ENCODE measurements around the gene GNB1.

Gene GNB1

GRCh38 chr1:1782399-1783221 lies 108.3 kb downstream of the GNB1 start:
- Histone ChIP-seq H3K9me3 (no peaks in the 10 kb centered on the region), H3K4me3 (peak overlapping the region; percentile 4; the same call in 1 of the 2 replicates), H3K27me3 (no peaks in the 10 kb centered on the region), H4K20me1 (peaks cover 55% of the 10 kb centered on the region), H3K36me3 (peaks cover 32% of the 10 kb centered on the region), H3K4me1 (peaks cover 87% of the 10 kb centered on the region), H3K27ac (peak overlapping the region; percentile 100), H3K9ac (peak overlapping the region; percentile 62), H3K4me2 (peak overlapping the region; percentile 97)
- no peak for TF ChIP-seq Cebpa-rat (IDR thresholded peaks at IDR 0.05)

- Histone ChIP-seq H3K4me3 (no peak overlapping the region), H3K4me2 (peak overlapping the region; percentile 97), H4K20me1 (peaks cover 54% of the 10 kb centered on the region), H3K4me1 (peaks cover 85% of the 10 kb centered on the region), H3K36me3 (peaks cover 21% of the 10 kb centered on the region), H3K27ac (peak overlapping the region; percentile 100), H3K9ac (peak overlapping the region; percentile 100; the same call in 1 of the 2 replicates), H3K27me3 (no peaks in the 10 kb centered on the region), H3K9me3 (no peaks in the 10 kb centered on the region)
- no peak for TF ChIP-seq Cebpa-rat (IDR thresholded peaks at IDR 0.05)
Measured at GRCh38 chr1:1781526-1781903, 109.4 kb downstream of the GNB1 start.

GRCh38 chr1:1780598-1781525 lies 110.0 kb downstream of the GNB1 start:
- Histone ChIP-seq H3K4me1 (peaks cover 85% of the 10 kb centered on the region), H3K36me3 (peaks cover 14% of the 10 kb centered on the region), H3K9me3 (no peaks in the 10 kb centered on the region), H3K4me3 (no peak overlapping the region), H3K27me3 (no peaks in the 10 kb centered on the region), H3K4me2 (peak overlapping the region; percentile 97), H3K27ac (peak overlapping the region; percentile 100), H4K20me1 (peaks cover 54% of the 10 kb centered on the region), H3K9ac (peak overlapping the region; percentile 100)
- peak; percentile 34; the same call in 1 of the 2 replicates for TF ChIP-seq Cebpa-rat (IDR thresholded peaks at IDR 0.05)

GRCh38 chr1:1779691-1780597 lies 110.9 kb downstream of the GNB1 start:
- Histone ChIP-seq H3K9me3 (no peaks in the 10 kb centered on the region), H3K36me3 (peaks cover 5% of the 10 kb centered on the region), H3K4me2 (peak overlapping the region; percentile 97), H3K4me1 (peaks cover 85% of the 10 kb centered on the region), H3K9ac (peak overlapping the region; percentile 100), H3K27me3 (no peaks in the 10 kb centered on the region), H3K4me3 (peak overlapping the region; percentile 100; the same call in 1 of the 2 replicates), H4K20me1 (peaks cover 54% of the 10 kb centered on the region), H3K27ac (peak overlapping the region; percentile 100)
- TF ChIP-seq Cebpa-rat (IDR thresholded peaks at IDR 0.05): peak; percentile 99

- Histone ChIP-seq H3K9ac (peak overlapping the region; percentile 100), H3K4me2 (peak overlapping the region; percentile 97), H3K27ac (peak overlapping the region; percentile 100), H3K9me3 (no peaks in the 10 kb centered on the region), H4K20me1 (peaks cover 56% of the 10 kb centered on the region), H3K27me3 (no peaks in the 10 kb centered on the region), H3K4me3 (peak overlapping the region; percentile 100), H3K36me3 (peaks cover 7% of the 10 kb centered on the region), H3K4me1 (peaks cover 84% of the 10 kb centered on the region)
- no peak for TF ChIP-seq Cebpa-rat (IDR thresholded peaks at IDR 0.05)
Measured at GRCh38 chr1:1779320-1779675, 111.6 kb downstream of the GNB1 start.

- peak overlapping the region; percentile 97 for H3K4me2 ChIP-seq
- peaks cover 79% of the 10 kb centered on the region for H3K4me1 ChIP-seq
- H3K4me3 ChIP-seq: peak overlapping the region; percentile 100
- peak overlapping the region; percentile 100 for H3K9ac ChIP-seq
- H4K20me1 ChIP-seq: peaks cover 58% of the 10 kb centered on the region
- TF ChIP-seq Cebpa-rat (IDR thresholded peaks at IDR 0.05): no peak
- no peaks in the 10 kb centered on the region for H3K9me3 ChIP-seq
- H3K27me3 ChIP-seq: no peaks in the 10 kb centered on the region
- H3K27ac ChIP-seq: peak overlapping the region; percentile 100
- peaks cover 10% of the 10 kb centered on the region for H3K36me3 ChIP-seq
Measured at GRCh38 chr1:1778663-1779319, 112.1 kb downstream of the GNB1 start.

- H3K27me3 ChIP-seq: no peaks in the 10 kb centered on the region
- peaks cover 72% of the 10 kb centered on the region for H3K4me1 ChIP-seq
- H3K4me3 ChIP-seq: peak within 1 kb of the TSS; percentile 100
- peaks cover 17% of the 10 kb centered on the region for H3K36me3 ChIP-seq
- peak within 1 kb of the TSS; percentile 97 for H3K4me2 ChIP-seq
- H3K27ac ChIP-seq: peak within 1 kb of the TSS; percentile 100
- H3K9me3 ChIP-seq: peaks cover under 1% of the 10 kb centered on the region; the same call in 1 of the 2 replicates
- H3K9ac ChIP-seq: peak within 1 kb of the TSS; percentile 100
- TF ChIP-seq Cebpa-rat (IDR thresholded peaks at IDR 0.05): no peak
- peaks cover 57% of the 10 kb centered on the region for H4K20me1 ChIP-seq
Measured at GRCh38 chr1:1777950-1778662, 112.8 kb downstream of the GNB1 start, which contains the start of gene NADK. Gene NADK (minus strand): TSS chr1:1778470. CDS start chr1:1765406, 13,064 bp downstream.

- no peaks in the 10 kb centered on the region for H3K27me3 ChIP-seq
- peak overlapping the region; percentile 100 for H3K27ac ChIP-seq
- peaks cover 57% of the 10 kb centered on the region for H4K20me1 ChIP-seq
Measured at GRCh38 chr1:1777583-1777899, 113.3 kb downstream of the GNB1 start.

More at GRCh38 chr1:1777583-1777899, 113.3 kb downstream of the GNB1 start:
- Histone ChIP-seq H3K9me3 (peaks cover 6% of the 10 kb centered on the region), H3K9ac (peak overlapping the region; percentile 100), H3K4me3 (peak overlapping the region; percentile 100), H3K36me3 (peaks cover 23% of the 10 kb centered on the region), H3K4me2 (peak overlapping the region; percentile 97), H3K4me1 (peaks cover 67% of the 10 kb centered on the region)
- no peak for TF ChIP-seq Cebpa-rat (IDR thresholded peaks at IDR 0.05)
